ENCODE data around the gene TJAP1. TPM values are rescaled to one million over a fixed set of nuclear protein-coding genes. Genes with fewer than 3 reads are reported as not detected.
"Not testable (repeated sequence)": the region's sequence is repeated elsewhere in the genome, so short reads cannot be mapped to it uniquely, and the experiment has no call there.

The TJAP1 gene
- total RNA-seq, 1 donor from 2014 or later, result 41.0 TPM

- no peak for DNase-seq (ENCODE audit: low spot score)
Measured at GRCh38 chr6:43453831-43454230, 23.5 kb upstream of the TJAP1 start.

- DNase-seq (ENCODE audit: low spot score), result no peak
Measured at GRCh38 chr6:43454290-43454695, 23.1 kb upstream of the TJAP1 start.

- peak; percentile 81 for DNase-seq (ENCODE audit: low spot score)
Measured at GRCh38 chr6:43454696-43455530, 22.5 kb upstream of the TJAP1 start.

DNA sequence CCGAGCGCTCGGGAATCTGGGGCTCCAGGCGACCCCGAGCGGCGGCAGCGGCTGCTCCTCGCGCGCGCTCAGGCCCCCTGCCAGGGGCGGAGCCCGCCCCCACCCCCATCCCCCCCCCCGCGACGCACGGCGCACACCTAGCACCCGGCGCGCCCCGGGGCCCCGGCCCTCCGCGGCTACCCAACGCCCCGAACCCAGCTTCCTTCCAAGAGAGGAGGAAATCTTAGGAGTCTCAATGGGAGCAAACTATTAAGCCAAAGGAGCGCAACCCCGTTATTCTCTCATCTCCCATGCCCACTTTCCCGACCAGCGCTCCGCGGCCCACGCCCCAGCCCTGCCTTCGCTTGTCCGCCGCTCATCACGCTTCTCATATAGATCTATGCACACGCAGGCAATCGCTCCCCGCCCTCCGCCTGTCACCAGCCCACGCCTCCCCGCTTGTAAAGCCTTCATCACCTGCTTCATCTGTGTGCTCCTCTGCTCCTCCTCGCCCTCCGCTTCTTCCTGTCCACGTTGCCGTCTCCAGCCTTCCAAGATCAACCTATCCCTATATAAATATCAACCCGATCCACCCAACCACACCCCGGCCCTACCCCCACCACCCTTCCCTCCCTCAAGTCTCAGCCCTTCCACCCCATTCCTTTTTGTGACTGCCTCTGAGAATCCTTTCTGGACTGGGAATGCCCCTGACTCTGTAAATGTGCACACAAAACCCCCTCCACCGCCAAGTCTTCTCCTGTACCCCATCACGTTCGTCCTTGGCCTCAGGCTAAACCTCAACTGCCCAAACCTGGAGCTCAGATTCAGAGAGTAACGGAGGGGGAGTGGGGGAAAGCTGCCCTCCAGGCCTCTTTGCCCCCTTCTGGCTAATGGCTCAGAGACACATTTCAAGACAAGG is 21.6 kb upstream of the TJAP1 start, which contains the start of gene DLK2:
Gene DLK2 (minus strand): TSS at position 18 of the 898 bp plus-strand sequence. CDS start 723 bp downstream, outside the sequence.
- DNase-seq (ENCODE audit: low spot score), result no peak

DNA sequence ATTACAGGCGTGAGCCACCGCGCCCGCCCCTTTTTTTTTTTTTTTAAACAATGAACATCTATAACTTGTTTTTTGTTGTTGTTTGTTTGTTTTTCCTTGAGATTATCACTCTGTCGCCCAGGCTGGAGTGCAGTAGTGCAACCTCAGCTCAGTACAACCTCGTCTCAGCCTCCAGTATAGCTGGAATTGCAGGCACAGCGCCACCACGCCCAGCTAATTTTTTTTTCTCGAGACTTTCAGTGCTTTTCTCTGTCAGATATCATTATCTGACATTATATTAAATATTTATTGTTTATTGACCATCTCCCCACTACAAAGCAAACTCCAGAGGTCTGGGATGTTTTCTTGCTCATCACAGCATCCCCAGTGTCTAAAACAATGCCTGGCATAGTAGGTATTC is 19.7 kb upstream of the TJAP1 start:
- DNase-seq (ENCODE audit: low spot score), result no peak

GRCh38 chr6:43458154-43458553 is 19.2 kb upstream of the TJAP1 start:
- not testable (repeated sequence) for DNase-seq (ENCODE audit: low spot score)

GRCh38 chr6:43459535-43459934 is 17.8 kb upstream of the TJAP1 start:
- no peak for DNase-seq (ENCODE audit: low spot score)

DNA sequence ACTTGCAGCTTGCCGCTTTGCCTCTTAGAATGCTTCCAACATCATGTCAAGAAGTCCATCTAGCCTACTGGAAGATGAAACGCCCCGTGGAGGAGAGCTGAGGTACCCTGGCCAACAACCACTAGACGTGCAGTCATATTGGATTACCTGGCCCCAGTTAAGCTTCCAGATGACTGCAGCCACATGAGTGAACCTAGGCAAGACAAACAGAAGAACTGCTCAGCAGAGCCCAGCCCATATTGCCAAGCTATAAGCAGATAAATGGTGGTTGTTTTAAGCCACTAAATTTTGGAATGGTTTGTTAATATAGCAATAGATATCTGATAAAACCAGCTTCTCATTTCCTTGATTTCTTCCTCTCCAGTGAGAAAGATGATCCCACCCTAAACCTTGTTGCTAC is 17.3 kb upstream of the TJAP1 start:
- DNase-seq (ENCODE audit: low spot score), result no peak

DNA sequence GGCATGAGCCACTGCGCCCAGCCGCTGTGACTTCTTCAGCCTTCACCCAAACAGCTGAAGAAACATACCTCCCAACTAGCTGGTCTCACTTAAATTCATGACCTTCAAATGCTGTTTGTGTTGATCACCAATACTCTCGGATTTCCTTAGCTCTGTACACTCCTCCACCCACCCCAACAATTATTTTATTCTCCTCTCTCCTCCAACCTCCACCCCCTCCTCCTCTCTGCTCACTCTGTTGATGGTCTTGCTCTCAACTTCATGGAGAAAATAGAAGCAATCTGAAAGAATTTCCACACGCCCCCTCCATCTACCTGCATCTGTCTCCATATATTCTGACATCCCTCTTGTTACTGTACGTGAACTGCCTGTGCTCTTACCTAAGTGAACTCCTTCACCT is 15.4 kb upstream of the TJAP1 start:
- no peak for DNase-seq (ENCODE audit: low spot score)

GRCh38 chr6:43464337-43464736 is 13.0 kb upstream of the TJAP1 start:
- no peak for DNase-seq (ENCODE audit: low spot score)

GRCh38 chr6:43465948-43466347 is 11.4 kb upstream of the TJAP1 start:
- DNase-seq (ENCODE audit: low spot score), result no peak

DNA sequence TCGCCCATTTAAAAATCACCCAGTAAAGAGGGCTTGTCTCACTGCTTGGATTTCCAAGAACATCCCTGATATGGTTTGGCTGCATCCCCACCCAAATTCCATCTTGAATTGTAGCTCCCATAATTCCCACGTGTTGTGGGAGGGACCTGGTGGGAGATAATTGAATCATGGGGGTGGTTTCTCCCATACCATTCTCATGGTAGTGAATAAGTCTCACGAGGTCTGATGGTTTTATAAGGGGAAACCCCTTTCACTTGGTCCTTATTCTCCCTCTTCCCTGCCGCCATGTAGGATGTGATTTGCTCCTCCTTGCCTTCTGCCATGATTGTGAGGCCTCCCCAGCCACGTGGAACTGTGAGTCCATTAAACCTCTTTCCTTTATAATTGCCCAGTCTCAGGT is 10.1 kb upstream of the TJAP1 start:
- not testable (repeated sequence) for DNase-seq (ENCODE audit: low spot score)

- no peak for DNase-seq (ENCODE audit: low spot score)
Measured at GRCh38 chr6:43467752-43468151, 9.6 kb upstream of the TJAP1 start.

DNA sequence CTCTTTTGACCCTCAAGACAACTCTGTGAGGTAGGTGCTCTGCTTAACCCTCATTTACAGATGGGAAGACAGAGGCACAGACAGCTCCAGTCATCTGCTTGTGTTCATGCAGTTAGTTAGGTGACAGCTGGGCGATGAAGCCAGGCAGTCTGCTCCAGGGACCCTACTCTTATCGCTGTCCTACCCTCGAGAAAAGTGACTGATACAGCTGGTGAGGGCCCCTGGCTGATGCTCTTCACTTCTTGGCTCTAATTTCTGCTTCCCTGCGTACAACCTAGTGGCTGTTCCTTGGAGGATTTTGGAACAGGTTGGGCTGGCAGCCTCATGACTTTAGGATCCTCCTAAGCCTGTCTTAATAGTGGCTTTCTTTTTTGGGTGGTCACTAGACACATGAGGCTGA is 9.1 kb upstream of the TJAP1 start:
- DNase-seq (ENCODE audit: low spot score), result no peak

GRCh38 chr6:43468748-43469681 is 8.4 kb upstream of the TJAP1 start:
- no peak for DNase-seq (ENCODE audit: low spot score)

DNA sequence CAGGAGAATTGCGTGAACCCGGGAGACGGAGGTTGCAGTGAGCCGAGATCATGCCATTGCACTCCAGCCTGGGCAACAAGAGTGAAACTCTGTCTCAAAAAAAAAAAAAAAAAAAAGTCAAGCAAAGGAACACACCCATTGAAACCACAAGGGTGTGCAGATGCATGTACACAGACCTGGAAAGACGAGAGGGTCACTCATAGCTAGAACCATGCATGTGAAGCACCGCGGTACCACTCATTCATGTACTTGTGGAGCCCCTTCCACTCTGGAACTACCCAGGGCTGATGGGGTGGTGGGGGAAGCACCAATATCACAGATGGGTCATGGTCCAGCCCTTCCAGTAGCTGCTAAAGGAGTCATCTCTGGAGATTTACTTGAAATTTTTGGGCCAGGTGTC is 7.4 kb upstream of the TJAP1 start:
- DNase-seq (ENCODE audit: low spot score), result no peak

DNA sequence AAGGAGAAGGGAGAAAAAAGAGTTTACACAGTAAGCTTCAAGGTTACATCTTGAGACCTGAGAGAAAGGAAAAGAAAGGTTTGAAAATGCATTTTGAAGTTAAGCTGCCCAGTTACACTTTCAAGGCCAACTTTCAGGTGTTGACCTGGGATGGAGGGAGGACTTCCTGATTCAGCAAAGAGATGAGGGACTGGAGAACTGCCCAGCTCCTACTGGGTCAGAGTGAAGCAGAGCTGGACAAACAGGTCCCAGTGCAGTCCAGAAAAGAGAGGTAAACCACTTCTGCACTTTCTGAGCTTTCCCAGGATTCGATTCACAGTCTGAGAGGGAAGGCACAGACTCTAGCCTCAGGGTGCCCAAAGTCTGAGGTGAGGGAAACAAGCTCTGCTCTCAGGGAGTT is 6.0 kb upstream of the TJAP1 start:
- no peak for DNase-seq (ENCODE audit: low spot score)

DNA sequence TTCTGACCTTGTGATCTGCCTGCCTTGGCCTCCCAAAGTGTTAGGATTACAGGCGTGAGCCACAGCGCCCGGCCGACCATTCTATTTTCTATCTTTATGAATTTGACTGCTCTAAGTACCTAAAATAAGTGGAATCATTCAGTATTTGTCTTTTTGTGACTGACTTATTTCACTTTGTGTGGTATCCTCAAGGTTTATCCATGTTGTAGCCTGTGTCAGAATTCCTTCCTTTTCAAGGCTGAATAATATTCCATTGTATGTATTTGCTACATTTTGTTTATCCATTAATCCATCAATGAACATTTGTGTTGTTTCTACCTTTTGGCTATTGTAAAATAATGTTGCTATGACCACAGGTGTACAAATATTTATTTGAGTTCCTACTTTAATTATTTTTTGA is 4.9 kb upstream of the TJAP1 start:
- DNase-seq (ENCODE audit: low spot score), result no peak

GRCh38 chr6:43475516-43475915 is 1.9 kb upstream of the TJAP1 start:
- DNase-seq (ENCODE audit: low spot score), result no peak

DNA sequence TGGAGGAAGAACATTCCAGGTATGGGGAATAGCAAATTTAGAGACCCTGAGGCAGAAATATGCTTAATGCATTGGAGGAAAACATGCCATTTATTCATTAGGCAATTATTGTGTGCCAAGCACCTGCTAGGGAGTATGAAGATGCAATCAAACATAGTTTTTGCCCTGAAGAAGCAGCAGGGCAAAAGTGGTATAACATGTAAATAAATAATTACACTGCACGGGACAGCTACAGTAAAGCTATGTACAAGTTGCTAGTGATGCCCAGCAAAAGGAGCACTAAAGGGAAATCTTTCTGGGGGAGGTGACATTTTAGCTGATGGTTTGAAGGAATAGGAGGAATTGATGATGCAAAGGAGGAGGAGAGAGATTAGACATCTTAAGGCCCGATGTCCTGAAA is 624 bp upstream of the TJAP1 start:
- no peak for DNase-seq (ENCODE audit: low spot score)

DNA sequence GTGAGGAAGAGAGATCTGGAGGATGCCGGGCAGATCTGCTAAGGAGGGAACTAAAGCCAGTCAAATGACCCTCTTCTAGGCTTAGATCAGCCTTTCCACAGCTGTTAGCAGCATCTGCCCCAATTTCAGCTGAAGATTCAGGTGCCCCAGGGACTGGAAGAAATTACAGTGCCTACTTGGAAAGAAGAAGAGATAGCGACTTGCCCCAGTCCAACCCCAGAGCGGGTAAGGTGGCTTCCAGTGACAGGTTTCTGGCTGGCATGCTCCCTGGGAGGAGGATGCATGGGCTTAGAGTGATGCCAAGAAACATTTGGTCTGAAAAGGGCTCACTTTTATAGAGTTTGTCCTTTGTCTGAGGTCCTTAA is 620 bp downstream of the TJAP1 start:
- DNase-seq (ENCODE audit: low spot score), result no peak

DNA sequence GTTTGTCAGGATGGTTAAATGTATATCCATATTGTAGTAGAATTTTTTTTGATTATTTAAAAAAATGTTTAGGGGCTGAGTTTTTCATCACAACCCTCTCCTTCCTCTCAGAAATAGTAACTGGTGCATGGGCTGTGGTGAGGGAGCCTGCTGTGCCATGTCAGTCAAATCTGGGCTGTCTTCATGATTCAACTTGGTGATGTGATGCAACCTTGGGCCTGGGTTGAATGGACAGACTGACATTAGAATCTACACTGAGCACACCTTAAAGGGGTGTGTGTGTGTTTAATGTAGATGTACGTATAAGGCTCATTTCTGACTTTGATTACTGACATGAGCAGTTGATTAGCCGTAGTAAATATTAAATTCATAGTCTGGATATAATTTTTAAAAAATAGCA is 3.7 kb downstream of the TJAP1 start:
- DNase-seq (ENCODE audit: low spot score), result no peak

All from mucosa of gallbladder (tissue), 1 donor.